NK-92 (cell line): ENCODE results near the gene S100A9.
"Not testable (repeated sequence)": the region's sequence is repeated elsewhere in the genome, so short reads cannot be mapped to it uniquely, and the experiment has no call there.

Experiments
- DNase-seq: peaks from one replicate; lab custom pipeline; 2025; ENCODE audit not compliant: unreplicated experiment; lab: John Stamatoyannopoulos, UW

Gene S100A9

DNA sequence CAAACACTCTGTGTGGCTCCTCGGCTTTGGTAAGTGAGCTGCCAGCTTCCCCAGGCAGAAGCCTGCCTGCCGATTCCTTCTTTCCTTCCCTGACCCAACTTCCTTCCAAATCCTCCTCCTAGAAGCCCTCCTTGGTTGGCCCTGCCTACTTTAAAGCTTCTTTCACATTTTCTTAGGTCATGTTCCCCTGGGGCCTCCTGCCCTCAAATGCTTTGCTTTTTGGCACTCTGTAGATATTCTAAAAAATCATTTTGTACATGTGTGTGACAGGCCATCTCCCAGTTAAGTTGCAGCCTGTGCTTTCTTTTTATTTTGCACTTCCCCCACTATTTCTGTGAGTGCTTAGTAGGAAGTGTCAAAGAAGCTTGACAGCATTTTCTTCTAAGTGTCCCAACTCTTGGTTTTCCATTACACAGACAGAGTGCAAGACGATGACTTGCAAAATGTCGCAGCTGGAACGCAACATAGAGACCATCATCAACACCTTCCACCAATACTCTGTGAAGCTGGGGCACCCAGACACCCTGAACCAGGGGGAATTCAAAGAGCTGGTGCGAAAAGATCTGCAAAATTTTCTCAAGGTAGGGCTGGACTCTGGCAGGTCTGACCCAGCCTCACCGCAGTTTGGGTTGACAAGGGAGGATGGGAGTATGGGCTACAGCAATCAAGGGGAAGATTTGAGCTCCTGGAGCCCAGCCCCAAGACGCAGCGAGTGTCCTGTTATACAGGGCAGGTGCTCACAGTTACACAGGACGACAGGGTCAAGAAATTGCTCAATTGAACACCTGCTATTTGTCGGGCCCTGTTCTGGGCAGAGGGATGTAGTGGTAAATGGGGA, at the start of gene S100A9:
Gene S100A9, plus strand, starts transcription at position 2 of the 838 bp plus-strand sequence. Its CDS starts 430 bp downstream, at position 432.
- no peak for DNase-seq

DNA sequence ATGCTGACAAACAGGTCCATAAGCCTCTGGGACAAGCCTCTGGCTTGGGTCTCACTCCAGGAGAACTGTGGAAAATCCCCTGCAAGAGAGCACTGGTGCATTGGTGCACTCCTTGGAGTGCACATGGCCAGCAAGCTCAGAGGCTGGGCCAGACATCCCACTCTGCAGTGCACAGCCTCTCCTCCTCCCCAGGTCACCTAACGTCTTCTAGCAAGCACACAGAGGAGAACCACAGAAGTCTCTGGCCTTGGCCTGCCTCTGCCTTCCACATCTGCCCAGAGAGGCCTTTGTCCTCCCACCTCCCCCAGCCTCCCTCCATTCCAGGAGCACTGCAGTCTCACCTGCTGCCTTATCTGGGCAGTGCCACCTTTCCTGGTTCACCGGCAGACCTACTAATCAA, 49.1 kb upstream of the S100A9 start:
- no peak for DNase-seq

DNA sequence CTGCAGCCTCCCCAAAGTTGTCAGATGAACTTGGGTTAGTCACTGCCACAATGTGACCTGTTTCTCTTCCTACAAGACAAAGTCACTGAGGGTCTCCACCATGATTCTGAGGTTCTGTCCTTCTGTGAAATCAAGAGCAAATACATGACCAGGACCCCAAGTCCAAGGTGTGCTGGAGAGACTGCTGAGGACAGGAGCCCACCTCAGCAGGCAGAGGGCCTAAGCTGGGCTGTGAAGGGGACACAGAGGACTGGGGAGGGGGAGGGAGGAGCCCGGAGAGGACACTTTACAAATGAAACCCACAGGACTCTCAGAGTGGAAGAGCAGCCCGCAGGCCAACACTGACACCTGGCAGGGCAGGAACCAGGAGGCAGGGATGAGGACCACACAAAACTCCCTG, 48.2 kb upstream of the S100A9 start:
- DNase-seq: no peak

DNA sequence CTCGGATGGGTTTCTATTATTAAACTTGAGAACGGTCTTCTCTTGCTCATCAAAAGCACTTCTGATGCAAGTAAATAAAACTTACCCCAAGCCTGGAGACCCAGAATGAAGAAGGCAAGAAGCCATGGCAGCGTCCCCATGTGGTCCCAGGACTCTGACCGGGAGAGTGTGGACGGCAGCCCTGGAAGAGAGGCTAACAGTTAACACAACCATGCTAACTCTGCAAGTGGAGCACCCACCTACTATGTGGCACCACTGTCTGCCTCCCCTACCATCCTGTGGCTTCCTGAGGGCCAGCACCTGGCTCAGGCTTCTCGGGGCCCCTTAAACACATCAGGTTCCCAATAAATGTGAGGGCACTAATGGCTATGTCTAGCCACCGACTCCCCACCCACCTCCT, 47.1 kb upstream of the S100A9 start:
- DNase-seq: no peak

DNA sequence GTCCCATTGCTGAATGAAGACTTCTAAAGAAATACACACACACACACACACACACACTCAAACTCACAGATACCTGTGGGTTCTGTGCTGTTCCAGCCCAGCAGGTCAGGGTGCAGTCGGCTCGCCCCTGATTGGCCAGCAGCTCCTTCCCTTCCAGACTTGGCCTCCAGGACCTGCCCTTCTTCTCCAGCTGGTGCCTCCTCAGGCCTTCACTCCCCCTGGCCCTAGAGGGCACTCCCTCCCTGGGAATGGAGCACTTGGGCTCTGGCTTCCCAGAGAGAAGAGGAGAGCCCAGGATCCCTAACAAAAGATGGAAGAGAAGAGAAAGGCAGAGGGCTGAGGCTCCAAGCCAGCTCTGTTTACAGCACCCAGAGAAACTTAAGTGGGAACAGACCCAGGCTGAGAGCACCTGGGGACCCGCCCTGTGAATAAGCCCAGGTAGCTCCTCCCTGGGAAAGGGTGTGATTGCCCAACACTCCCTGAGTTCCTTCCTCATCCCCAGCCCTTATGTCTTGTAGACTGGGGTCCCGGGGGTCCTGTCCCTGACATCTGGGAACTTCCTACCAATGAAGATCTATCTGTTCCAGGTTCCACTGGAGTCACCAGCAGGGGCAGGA, 45.0 kb upstream of the S100A9 start, which contains the start of gene PGLYRP3:
Gene PGLYRP3, minus strand, starts transcription at position 383 of the 617 bp plus-strand sequence. CDS start 2,287 bp downstream, outside the sequence.
- DNase-seq: no peak

DNA sequence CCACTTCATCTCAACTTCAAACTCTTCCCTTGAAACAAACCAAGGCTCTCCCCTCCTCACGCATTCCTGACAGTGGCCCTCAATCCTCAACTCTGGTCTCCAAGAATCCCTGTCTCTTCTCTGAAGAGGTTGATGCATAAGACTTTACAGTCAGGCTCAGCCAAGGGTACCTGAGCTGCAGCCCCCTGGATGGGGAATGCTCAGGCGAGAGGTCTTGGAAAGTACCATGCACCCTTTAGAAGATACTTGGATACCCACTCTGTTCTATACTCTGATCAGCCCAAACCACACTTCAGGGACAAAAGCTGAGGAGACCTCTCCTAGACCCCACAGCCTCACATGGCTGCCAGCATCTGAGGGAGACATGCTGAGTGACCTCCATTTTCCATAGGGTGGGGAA, 44.4 kb upstream of the S100A9 start:
- no peak for DNase-seq

DNA sequence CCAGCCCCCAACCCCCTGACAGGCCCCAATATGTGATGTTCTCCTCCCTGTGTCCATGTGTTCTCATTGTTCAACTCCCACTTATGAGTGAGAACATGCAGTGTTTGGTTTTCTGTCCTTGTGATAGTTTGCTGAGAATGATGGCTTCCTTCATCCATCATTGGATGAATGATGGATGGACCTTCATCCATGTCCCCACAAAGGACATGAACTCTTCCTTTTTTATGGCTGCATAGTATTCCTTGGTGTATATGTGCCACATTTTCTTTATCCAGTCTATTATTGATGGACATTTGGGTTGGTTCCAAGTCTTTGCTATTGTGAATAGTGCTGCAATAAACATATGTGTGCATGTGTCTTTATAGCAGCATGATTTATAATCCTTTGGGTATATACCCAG, 43.3 kb upstream of the S100A9 start:
- DNase-seq: not testable (repeated sequence)

DNA sequence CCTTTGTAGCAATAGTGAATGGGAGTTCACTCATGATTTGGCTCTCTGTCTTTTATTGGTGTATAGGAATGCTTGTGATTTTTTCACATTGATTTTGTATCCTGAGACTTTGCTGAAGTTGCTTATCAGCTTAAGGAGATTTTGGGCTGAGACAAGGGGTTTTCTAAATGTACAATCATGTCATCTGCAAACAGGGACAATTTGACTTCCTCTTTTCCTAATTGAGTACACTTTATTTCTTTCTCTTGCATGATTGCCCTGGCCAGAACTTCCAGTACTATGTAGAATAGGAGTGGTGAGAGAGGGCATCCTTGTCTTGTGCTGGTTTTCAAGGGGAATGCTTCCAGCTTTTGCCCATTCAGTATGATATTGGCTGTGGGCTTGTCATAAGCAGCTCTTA, 41.6 kb upstream of the S100A9 start:
- not testable (repeated sequence) for DNase-seq

DNA sequence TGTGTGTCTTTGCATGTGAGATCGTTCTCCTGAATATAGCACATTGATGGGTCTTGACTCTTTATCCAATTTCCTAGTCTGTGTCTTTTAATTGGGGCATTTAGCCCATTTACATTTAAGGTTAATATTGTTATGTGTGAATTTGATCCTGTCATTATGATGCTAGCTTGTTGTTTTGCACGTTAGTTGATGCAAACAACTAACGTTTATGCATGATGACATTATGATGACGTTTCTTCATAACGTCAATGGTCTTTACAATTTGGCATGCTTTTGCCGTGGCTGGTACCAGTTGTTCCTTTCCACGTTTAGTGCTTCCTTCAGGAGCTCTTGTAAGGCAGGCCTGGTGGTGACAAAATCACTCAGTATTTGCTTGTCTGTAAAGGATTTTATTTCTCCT, 39.5 kb upstream of the S100A9 start:
- DNase-seq: not testable (repeated sequence)

DNA sequence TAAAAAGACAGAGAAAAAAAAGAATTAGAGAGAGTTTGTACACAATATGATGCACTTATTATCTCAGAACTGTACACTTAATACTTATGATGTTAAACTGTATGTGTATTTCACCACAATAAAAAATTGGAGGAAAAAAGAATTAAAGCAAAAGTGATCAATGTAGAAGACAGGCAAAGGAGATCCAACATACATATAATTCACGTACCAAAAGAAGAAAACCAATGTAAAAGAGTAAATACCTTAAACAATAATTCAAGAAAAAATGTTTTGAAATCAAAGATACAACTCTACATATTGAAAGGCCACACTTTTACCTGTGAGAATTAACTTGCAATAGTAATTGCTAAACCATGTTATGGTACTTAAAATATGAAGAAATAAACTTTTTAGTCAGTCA, 35.1 kb upstream of the S100A9 start:
- DNase-seq: no peak

DNA sequence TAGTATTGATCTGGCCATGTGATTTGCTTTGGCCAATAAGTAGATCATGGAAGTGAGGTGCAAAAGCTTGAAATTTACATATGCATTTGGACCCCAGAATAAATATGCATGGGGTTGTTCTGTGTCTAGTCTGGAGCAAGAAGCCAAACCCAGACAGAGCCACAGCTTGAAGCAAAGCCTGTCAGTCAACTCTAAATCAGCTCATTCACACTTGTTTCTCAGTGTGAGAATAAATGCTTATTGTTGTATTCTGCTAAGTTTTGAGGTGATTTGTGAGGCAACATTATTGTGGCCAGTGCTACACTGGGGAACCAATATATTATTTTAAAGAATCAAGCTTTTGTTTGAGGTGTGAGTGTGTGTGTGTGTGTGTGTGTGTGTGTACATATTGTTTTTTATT, 32.7 kb upstream of the S100A9 start:
- DNase-seq: no peak

DNA sequence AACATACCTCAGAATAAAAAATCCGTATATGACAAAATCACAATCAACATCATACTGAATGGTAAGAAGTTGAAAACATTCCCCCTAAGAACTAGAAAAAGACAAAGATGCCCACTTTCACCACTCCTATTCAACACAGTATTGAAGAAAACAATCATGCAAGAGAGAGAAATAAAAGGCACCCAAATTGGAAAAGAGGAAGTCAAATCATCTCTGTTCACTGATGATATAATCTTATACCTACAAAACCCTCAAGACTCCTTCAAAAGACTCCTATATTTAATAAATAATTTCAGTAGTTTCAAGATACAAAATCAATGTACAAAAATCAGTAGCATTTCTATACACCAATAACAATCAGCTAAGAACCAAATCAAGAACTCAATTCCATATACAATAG, 23.8 kb upstream of the S100A9 start:
- DNase-seq: no peak

DNA sequence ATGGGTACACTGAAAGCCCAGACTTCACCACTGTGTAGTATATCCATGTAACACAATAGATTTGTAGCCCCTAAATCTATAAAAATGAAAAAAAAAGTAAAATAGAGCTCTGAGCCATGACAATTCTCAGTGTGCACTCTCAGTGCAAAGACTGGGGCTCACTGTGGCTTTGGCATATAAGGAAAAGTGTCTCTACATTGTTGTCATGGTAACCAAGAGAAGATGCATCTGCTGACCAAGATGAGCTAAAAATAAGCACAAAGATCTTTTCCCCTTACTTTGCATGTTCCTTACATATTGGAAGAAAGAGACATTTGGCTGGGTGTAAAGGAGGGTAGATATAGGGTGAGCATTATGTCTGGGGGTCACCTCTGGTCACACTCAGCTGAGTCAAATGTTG, 21.0 kb upstream of the S100A9 start:
- no peak for DNase-seq

DNA sequence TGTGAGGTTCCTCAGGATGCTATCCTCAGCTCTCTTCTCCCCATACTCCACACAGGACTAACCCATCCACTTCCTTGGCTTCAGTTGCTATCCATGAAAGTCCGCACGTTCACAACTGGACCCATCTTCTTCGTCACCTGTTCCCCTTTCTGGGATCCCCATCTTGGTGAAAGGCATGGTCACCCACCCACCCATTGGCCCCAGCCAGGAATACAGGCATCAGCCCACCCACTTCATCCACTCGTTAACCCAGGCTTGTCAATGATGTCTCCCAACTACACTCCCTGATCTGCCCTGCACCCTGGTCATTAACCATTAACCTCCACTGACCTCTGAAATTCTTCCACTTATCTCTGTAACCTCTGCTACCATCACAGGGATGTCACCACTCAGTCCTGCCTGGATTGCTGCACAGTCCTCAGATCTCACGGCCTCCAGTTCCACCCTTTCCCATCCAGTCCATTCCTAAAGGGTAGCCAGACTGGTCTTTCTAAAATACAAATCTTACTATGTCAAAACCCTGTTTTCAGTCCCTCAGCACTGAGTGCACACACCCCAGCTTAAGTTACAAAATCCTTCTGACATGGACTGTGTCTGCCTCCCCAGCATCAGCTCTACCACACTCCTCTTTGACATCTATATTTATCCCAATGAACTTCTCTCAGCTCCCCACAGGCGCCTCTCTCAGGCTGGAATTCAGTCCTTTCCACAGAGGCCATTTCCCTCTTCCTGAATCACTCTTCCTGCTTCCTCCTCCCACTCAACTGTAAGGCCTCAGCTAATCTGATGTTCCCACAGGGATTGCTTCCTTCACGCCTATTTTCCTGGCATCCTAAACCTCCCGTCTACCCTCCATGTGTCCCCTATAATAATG, 19.4 kb upstream of the S100A9 start:
- no peak for DNase-seq

DNA sequence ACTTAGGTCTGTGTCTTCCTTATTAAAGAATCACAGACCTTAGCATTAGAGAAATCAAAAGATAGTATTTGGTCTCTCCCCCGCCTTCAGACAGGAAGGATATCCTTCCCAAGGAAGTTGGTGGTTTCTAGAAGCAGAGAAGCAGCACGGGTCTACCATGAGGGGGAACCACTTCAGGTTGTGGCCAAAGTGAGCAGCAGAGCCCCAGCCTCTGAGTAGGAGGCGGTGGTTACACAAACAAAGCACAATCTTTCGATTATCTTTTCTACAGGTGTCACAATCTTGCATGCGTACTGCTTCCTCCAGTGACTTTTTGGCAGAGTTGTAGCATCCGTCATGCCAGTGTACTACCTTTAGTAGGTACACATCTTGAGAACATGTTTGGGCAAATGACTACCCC, 17.9 kb upstream of the S100A9 start:
- no peak for DNase-seq

DNA sequence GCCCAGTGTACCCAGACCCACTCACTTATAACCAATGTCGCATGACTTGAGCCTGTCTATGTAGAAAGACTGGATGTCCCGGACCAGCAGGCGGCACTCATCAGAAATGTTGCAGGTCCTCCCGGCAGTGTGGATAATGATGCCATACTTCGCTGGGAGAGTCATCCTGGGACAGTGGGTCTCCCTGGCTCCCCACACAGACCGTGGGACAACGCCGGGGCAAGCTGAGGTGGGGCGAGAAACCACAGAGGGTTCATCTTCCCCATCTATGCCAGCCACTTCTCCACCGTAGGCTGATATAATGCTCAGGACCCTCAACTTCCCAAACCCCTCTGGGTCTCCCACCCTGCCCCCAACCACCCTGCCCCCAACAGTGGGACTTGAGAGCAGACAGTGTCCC, 17.3 kb upstream of the S100A9 start:
- DNase-seq: no peak

DNA sequence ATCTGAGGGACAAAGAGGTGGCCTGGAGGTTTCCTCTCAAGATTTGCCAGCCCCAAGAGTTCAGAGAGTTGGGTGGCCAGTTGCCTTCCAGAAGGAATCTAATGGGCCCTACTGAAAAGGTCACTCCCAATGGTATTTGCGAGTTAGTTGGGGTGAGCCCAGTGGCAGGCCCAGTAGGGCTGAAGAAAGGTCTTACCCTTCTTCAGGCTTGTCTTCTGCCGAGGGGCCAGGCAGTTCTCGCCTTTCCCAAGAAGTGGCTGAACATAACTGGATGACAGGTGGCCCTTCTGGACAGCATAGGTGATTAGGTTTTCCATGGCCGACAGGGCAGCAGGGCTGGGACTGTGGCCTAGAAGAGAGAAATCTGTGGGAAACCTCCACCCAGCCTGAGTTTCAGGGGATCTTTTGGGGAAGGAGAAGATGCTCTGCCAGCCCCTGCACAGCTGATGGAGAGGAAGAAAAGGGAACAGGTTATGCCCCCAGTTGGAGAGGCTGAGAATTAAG, 16.2 kb upstream of the S100A9 start:
- no peak for DNase-seq

DNA sequence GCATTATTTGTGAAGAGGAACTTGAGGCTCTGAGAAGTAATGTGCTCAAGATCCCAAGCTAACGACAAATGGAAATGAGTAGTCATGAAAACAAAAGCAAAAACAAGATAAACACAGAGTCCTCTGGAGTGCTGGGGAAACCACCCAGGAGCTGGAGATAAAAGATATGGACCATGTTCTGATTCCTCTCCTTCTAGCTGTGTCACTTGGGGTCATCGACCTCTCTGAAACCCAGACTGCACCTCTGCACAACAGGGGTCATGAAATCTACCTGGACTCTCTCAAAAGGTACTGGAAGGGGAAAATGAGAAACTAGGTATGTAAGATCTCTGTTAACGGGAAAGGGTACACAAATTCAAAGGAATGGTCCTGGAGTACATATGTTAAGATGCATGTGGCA, 15.5 kb upstream of the S100A9 start:
- no peak for DNase-seq

DNA sequence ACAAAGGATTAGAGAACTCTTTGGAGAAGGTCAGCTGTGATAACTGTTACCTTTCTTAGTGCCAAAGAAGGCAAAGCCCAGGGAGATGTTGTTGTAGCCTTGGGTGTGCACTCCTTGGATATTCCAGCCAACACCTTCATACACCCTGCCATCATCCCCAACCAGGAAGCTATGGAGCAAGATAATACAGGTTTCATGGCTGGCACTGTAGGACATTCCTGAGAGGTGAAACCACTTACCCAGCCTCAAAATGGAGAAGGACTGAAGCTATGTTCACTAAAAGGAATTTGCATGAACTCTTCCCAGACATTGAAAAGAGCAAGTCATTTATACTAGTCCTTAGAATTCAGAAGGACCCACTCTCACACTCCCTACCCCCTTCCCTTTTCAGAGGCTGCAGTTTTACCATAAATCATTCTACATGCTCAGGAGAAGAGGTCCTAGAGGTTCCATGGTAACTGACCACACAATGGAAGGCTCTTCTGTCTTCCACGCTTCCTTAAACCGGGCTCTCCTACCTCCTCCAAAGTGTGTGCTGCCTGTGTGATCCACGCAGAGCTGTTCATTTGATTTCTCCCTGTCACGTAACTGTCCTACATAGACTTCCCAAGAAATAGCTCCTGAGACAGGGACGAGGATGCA, 14.5 kb upstream of the S100A9 start:
- DNase-seq: no peak

DNA sequence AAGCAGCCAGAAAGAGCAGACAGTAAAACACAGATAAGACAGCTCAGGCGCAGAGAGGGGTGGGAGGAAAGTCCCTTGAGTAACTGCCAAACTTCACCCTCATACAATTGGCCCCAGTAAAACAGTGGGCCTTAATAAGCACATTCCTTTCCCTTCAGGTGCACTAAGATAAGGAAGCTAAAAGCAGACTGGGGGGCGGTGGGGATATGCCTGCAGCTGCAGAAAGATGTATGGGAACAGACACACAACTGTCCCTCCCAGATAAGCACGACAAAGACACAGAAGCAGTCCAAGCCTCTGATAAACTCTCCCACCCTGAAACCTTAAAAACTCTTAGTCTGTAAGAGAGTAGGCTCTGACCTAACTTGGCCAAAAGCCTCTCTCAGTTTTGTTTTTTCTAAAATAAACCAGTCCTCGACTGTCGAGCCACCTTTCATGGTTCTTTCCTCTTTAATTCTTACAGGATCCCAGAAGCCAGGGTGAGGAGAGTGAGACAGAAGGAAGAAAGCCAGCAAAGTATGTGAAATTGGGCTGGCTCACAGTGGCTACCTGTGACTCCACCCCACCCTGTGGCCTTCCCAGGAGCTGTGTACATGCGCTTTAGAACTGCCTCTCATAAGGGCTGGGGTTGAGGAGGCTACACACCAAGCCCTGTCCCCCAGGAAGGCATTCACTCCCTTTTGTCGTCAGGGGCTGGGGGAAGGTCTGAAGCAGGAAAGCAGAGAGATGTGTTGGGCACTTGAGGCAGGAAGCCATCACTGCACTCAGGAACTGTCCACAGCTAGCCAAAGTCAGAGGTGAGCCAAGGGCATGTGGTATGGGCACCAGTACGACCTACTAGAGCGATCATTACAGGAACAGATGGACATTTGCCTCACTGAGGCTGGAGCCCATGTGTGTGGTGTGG, 13.6 kb upstream of the S100A9 start:
- DNase-seq: no peak
